CD4-positive, alpha-beta memory T cell (primary cell): ENCODE measurements around the gene PSMD1. TPM values are rescaled to one million over a fixed set of nuclear protein-coding genes. Genes with fewer than 3 reads are reported as not detected.
"Not testable (repeated sequence)": the region's sequence is repeated elsewhere in the genome, so short reads cannot be mapped to it uniquely, and the experiment has no call there.

Experiments used
- CTCF ChIA-PET: fragments of 350-600 bp; sonication (Branson Sonifier 250); formaldehyde crosslinking; loops from one replicate; lab custom pipeline; 2021; ENCODE audit warnings: inconsistent platforms; ENCODE audit not compliant: partially characterized antibody; lab: Charles Lee
- POLR2A ChIA-PET: fragments of 350-600 bp; sonication (Branson Sonifier 250); formaldehyde crosslinking; loops from one replicate; lab custom pipeline; 2021; ENCODE audit not compliant: partially characterized antibody; lab: Charles Lee
- DNase-seq, 5 donors: peaks; one replicate each; pipeline versions ENCODE4 v3.0.0 to v3.0.0-alpha.2; 2020 to 2022; ENCODE audit warnings: mixed read lengths in 1 of 5
- H3K27ac ChIP-seq: one replicate; pipeline ENCODE4 v1.7.0; 2013; ENCODE audit warnings: low read depth, low read length
- H3K27me3 ChIP-seq: 2 replicates; pipeline ENCODE4 v1.7.0; 2013; ENCODE audit warnings: mild to moderate bottlenecking, low read length, moderate library complexity; ENCODE audit not compliant: insufficient read depth
- H3K36me3 ChIP-seq: 2 replicates; pipeline ENCODE4 v1.7.0; 2013; ENCODE audit warnings: mild to moderate bottlenecking, low read length, moderate library complexity; ENCODE audit not compliant: insufficient read depth
- H3K4me1 ChIP-seq: 2 replicates; pipeline ENCODE4 v1.7.0; 2013; ENCODE audit warnings: mild to moderate bottlenecking, low read length, moderate library complexity; ENCODE audit not compliant: insufficient read depth
- H3K4me3 ChIP-seq, 2 donors: one replicate each; pipeline ENCODE4 v1.7.0; 2013; ENCODE audit warnings: low read length in 2 of 2, mild to moderate bottlenecking in 1 of 2
- H3K9me3 ChIP-seq, 2 donors: one replicate each; pipeline ENCODE4 v1.7.0; 2013; ENCODE audit warnings: low read length in 2 of 2, control low read depth in 1 of 2; ENCODE audit not compliant: control insufficient read depth in 1 of 2
- H3K27ac Mint-ChIP-seq, 7 donors: one replicate each; pipeline ENCODE4 v1.8.0; 2020 to 2021; ENCODE audit warnings: mixed read lengths in 7 of 7, mild to moderate bottlenecking in 6 of 7, inconsistent platforms in 3 of 7, moderate library complexity in 3 of 7
- H3K27me3 Mint-ChIP-seq, 2 donors: one replicate each; pipeline ENCODE4 v1.8.0; 2020 to 2021; ENCODE audit warnings: mixed read lengths in 2 of 2
- H3K36me3 Mint-ChIP-seq, 2 donors: one replicate each; pipeline ENCODE4 v1.8.0; 2020 to 2021; ENCODE audit warnings: mixed read lengths in 2 of 2, inconsistent platforms in 1 of 2, mild to moderate bottlenecking in 1 of 2
- H3K4me1 Mint-ChIP-seq, 4 donors: one replicate each; pipeline ENCODE4 v1.8.0; 2020 to 2021; ENCODE audit warnings: mixed read lengths in 4 of 4, mild to moderate bottlenecking in 1 of 4
- H3K4me3 Mint-ChIP-seq, 8 donors: one replicate each; pipeline ENCODE4 v1.8.0; 2020 to 2021; ENCODE audit warnings: mixed read lengths in 8 of 8, mild to moderate bottlenecking in 7 of 8, moderate library complexity in 6 of 8, inconsistent platforms in 3 of 8
- H3K9me3 Mint-ChIP-seq, 8 donors: one replicate each; pipeline ENCODE4 v1.8.0; 2020 to 2021; ENCODE audit warnings: mixed read lengths in 8 of 8, mild to moderate bottlenecking in 5 of 8, inconsistent platforms in 3 of 8, moderate library complexity in 1 of 8
- intact Hi-C: fragments of 100-400 bp; cut with micrococcal nuclease; formaldehyde crosslinking; loops from one replicate; pipeline ENCODE4 v1.15.1; 2023
- polyA plus RNA-seq, 2 donors: library from polyadenylated mRNA; unstranded; fragments of 300-500 nt; fragmentation: Illumina TruSeq; gene quantifications; one replicate each; pipeline ENCODE4 v1.2.3, GENCODE V29; 2021
- total RNA-seq, 2 experiments: library from RNA; stranded (reverse); gene quantifications; one replicate each; pipeline ENCODE4 v1.2.3, GENCODE V29; 2021

PSMD1 gene
- total and polyA plus RNA-seq, 4 experiments from 2014 or later = 38.0 to 65.0 (median 52.6) TPM

DNA sequence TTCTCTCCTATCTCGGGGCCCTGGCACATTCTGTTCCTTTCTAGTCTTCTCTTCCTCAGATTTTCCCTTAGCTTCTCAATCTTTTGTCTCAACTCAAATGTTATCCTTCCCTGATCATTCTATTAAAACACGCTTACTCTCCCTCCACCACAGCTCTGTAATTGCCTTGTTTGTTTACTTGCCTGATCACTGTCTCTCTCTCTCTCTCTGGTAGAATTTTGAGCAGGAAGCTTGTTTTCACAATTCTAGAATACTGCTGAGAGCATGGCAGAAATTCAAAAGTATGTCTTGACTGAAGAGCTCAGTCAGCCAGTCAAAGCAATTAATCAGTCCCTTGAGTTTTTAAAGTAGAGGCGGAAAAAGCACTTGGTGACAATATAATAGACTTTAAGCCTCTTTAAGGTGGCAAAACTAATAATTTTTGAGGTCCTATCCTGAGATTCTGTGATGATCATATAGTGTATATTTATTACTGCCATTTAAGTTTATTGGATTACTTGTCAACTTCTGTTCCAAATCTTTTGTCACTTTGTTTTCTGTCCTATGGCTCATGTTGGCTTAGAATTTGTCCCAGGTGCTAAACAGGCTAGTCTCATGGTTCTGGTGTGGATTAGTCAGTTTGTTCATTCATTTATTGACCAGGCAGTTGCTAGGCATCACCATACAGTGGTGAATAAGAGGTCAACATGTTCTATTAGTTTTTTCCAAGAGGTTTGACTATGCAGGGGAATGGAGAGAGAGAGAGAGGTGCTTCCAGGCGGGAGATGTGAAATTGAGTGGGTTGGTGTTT is 2.3 kb downstream of the PSMD1 start:
- Histone ChIP-seq H3K27ac (no peak overlapping the region), H3K4me1 (peaks cover 26% of the 10 kb centered on the region), H3K36me3 (peaks cover 13% of the 10 kb centered on the region), H3K9me3 (no peaks in the 10 kb centered on the region), H3K4me3 (no peak overlapping the region), H3K27me3 (no peaks in the 10 kb centered on the region)
- Mint-ChIP-seq H3K4me3 (peak overlapping the region; percentile 68 to 99 (median 98)), H3K27me3 (peaks cover 0 to 2% of the 10 kb centered on the region in 2 donors), H3K9me3 (no peaks in the 10 kb centered on the region), H3K27ac (peak overlapping the region; percentile 9 to 99 (median 65)), H3K36me3 (peaks cover 17 to 28% of the 10 kb centered on the region in 2 donors), H3K4me1 (peaks cover 21 to 48% (median 34%) of the 10 kb centered on the region in 4 donors)
- CTCF ChIA-PET = interaction anchor here (0.8 to 1.6 kb wide), 3 partner anchors 15 to 393 kb away, joined by 3 to 4 read pairs (median 3); no protein-coding TSS in a partner anchor
- intact Hi-C loops = loop anchor here (5.0 to 10.0 kb wide), 3 partner anchors 154 to 1137 kb away; partner anchors contain the start of genes FBXO36, SP140 and TRIP12
- POLR2A ChIA-PET = no interaction called here
- no peak for DNase-seq

DNA sequence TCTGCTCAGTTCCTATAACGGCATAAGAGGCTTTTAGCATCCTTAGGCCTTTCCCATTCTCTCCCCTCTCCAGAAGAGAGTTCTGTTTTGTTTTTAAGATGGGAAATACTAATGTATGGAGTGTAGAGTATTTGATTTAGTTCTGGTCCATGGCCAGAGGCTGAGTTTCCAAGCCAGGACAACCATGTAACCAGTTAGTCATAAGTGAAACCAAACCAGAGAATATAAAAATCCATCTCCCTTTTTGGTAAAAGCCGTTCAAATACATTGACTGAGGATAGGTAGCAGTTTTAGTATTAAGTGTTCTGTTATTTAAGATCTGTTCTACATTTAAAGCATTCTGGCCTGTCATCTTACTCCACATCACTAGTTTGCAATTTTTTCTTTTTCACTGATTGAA is 3.1 kb downstream of the PSMD1 start:
- peaks cover 26% of the 10 kb centered on the region for H3K4me1 ChIP-seq
- H3K9me3 Mint-ChIP-seq = no peaks in the 10 kb centered on the region
- no peaks in the 10 kb centered on the region for H3K27me3 Mint-ChIP-seq
- no peak overlapping the region for H3K4me3 ChIP-seq
- peaks cover 21 to 40% (median 34%) of the 10 kb centered on the region in 4 donors for H3K4me1 Mint-ChIP-seq
- H3K27ac Mint-ChIP-seq = peak overlapping the region in 2 of 7 donors; percentile 11 to 30
- peaks cover 17 to 35% of the 10 kb centered on the region in 2 donors for H3K36me3 Mint-ChIP-seq
- H3K4me3 Mint-ChIP-seq = peak overlapping the region in 3 of 8 donors; percentile 13 to 78 (median 16)
- ChIA-PET CTCF (interaction anchor here (0.8 kb wide), 1 partner anchor 392 kb away, joined by 3 read pairs; no protein-coding TSS in a partner anchor), POLR2A (no interaction called here)
- intact Hi-C loops = loop anchor here (5.0 to 10.0 kb wide), 3 partner anchors 155 to 1137 kb away; partner anchors contain the start of genes FBXO36, SP140 and TRIP12
- H3K27ac ChIP-seq = no peak overlapping the region
- no peak for DNase-seq
- no peaks in the 10 kb centered on the region for H3K9me3 ChIP-seq
- H3K36me3 ChIP-seq = peaks cover 18% of the 10 kb centered on the region
- H3K27me3 ChIP-seq = no peaks in the 10 kb centered on the region

DNA sequence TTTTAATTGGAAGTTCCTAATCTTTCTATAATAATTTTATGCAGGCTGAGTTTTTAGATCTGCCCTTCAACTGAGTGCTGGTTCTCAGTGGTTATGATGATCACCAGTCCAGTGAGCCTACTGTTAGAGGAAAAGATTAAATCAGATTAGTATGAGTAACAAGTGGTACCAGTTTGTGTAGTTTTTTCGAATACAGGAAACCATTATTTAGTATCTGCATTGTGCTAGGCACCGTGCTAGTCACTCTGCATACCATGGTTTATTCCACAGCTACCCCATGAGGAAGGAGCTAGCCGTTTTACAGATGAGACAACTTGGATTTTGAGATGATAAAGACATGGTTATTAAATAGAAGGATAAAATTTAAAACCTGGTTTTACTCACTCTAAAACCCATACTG is 6.1 kb downstream of the PSMD1 start:
- Mint-ChIP-seq H3K9me3 (no peaks in the 10 kb centered on the region), H3K27me3 (no peaks in the 10 kb centered on the region), H3K36me3 (peaks cover 35 to 57% of the 10 kb centered on the region in 2 donors), H3K4me3 (no peak overlapping the region), H3K27ac (no peak overlapping the region), H3K4me1 (peaks cover 21 to 28% (median 25%) of the 10 kb centered on the region in 4 donors)
- CTCF ChIA-PET = interaction anchor here (2.9 kb wide), 1 partner anchor 10 kb away, joined by 21 read pairs; no protein-coding TSS in a partner anchor
- Histone ChIP-seq H3K36me3 (peaks cover 29% of the 10 kb centered on the region), H3K27ac (no peak overlapping the region), H3K4me1 (peaks cover 21% of the 10 kb centered on the region), H3K9me3 (no peaks in the 10 kb centered on the region), H3K27me3 (no peaks in the 10 kb centered on the region), H3K4me3 (no peak overlapping the region)
- no peak for DNase-seq
- POLR2A ChIA-PET = no interaction called here
- intact Hi-C loops = no loop called here

DNA sequence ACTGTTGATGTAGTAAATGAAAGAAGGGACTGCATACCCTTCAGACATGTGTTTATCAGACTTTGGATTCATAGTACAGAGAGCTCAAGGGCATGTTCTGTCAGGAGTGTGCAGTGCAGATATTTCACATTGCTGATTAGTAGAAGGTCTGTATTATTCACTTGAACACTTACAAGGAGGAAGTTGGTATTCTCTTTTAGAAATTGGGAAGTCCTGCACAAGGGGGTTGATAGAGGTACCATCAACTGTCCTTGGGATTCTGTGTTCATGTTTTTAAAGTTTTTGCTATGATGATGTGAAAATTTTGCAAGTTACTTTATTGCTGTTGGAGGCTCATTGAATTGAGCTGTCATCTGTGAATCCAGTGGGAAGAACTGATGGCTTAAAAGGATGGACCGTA is 6.7 kb downstream of the PSMD1 start:
- Mint-ChIP-seq H3K4me3 (no peak overlapping the region), H3K36me3 (peaks cover 41 to 63% of the 10 kb centered on the region in 2 donors), H3K4me1 (peaks cover 20 to 27% (median 24%) of the 10 kb centered on the region in 4 donors), H3K9me3 (no peaks in the 10 kb centered on the region), H3K27ac (peak overlapping the region in 1 of 7 donors; percentile 43), H3K27me3 (no peaks in the 10 kb centered on the region)
- ChIA-PET POLR2A (no interaction called here), CTCF (interaction anchor here (2.9 kb wide), 1 partner anchor 10 kb away, joined by 21 read pairs; no protein-coding TSS in a partner anchor)
- H3K4me1 ChIP-seq = peaks cover 15% of the 10 kb centered on the region
- DNase-seq = no peak
- no peaks in the 10 kb centered on the region for H3K27me3 ChIP-seq
- intact Hi-C loops = no loop called here
- H3K27ac ChIP-seq = no peak overlapping the region
- no peaks in the 10 kb centered on the region for H3K9me3 ChIP-seq
- no peak overlapping the region for H3K4me3 ChIP-seq
- H3K36me3 ChIP-seq = peaks cover 34% of the 10 kb centered on the region

- no peaks in the 10 kb centered on the region for H3K4me1 ChIP-seq
- CTCF ChIA-PET = interaction anchor here (1.1 kb wide), 1 partner anchor 13 kb away, joined by 3 read pairs; no protein-coding TSS in a partner anchor
- peaks cover 51 to 81% of the 10 kb centered on the region in 2 donors for H3K36me3 Mint-ChIP-seq
Observed at GRCh38 chr2:231065966-231066365, 9.3 kb downstream of the PSMD1 start.

GRCh38 chr2:231067531-231067930 is 10.9 kb downstream of the PSMD1 start:
- H3K4me3 Mint-ChIP-seq, H3K9me3 ChIP-seq, intact Hi-C loops, H3K27ac ChIP-seq, H3K27me3 ChIP-seq, POLR2A ChIA-PET, DNase-seq, H3K4me3 ChIP-seq, H3K4me1 ChIP-seq, H3K27me3 Mint-ChIP-seq, H3K9me3 Mint-ChIP-seq: not testable (repeated sequence)
- peaks cover 57 to 82% of the 10 kb centered on the region in 2 donors for H3K36me3 Mint-ChIP-seq
- CTCF ChIA-PET = interaction anchor here (0.8 to 1.5 kb wide), 3 partner anchors 11 to 17 kb away, joined by 3 to 4 read pairs (median 3); no protein-coding TSS in a partner anchor
- peaks cover 4 to 12% (median 9%) of the 10 kb centered on the region in 4 donors for H3K4me1 Mint-ChIP-seq
- peaks cover 51% of the 10 kb centered on the region for H3K36me3 ChIP-seq
- peak overlapping the region in 1 of 7 donors; percentile 4 for H3K27ac Mint-ChIP-seq

More at GRCh38 chr2:231065966-231066365, 9.3 kb downstream of the PSMD1 start:
- no peaks in the 10 kb centered on the region for H3K27me3 Mint-ChIP-seq
- POLR2A ChIA-PET = no interaction called here
- peaks cover 4 to 12% (median 9%) of the 10 kb centered on the region in 4 donors for H3K4me1 Mint-ChIP-seq
- H3K9me3 ChIP-seq = no peaks in the 10 kb centered on the region
- no peak overlapping the region for H3K4me3 ChIP-seq
- H3K27ac Mint-ChIP-seq = no peak overlapping the region
- H3K36me3 ChIP-seq = peaks cover 48% of the 10 kb centered on the region
- intact Hi-C loops = no loop called here
- no peak overlapping the region for H3K27ac ChIP-seq
- H3K4me3 Mint-ChIP-seq = no peak overlapping the region
- H3K9me3 Mint-ChIP-seq = no peaks in the 10 kb centered on the region
- no peaks in the 10 kb centered on the region for H3K27me3 ChIP-seq
- no peak for DNase-seq
